Esophagus muscularis mucosa (tissue), 3 donors: ENCODE measurements around the gene ZBTB32.

Experiments used
- CTCF ChIP-seq, 3 experiments: fragments of 200-600 bp in 2 of 3; fragments of 450-650 bp in 1 of 3; sonication (generic) in 2 of 3; IDR thresholded peaks; one replicate each; pipeline ENCODE4 v1.5.1; 2017 to 2019; ENCODE audit warnings: antibody characterized with exemption in 3 of 3, mild to moderate bottlenecking in 2 of 3, moderate library complexity in 1 of 3
- POLR2AphosphoS5 ChIP-seq, 2 donors: sonication (generic); formaldehyde crosslinking; IDR thresholded peaks; one replicate each; pipeline ENCODE4 v1.6.1; 2017; ENCODE audit warnings: antibody characterized with exemption in 2 of 2

- TF ChIP-seq POLR2AphosphoS5 (IDR thresholded peaks at IDR 0.05) (no peak), CTCF (IDR thresholded peaks at IDR 0.05) (no peak)
These were observed 42.2 kb downstream of the ZBTB32 start for GRCh38 chr19:35746531-35746930.
